ENCODE data around the gene YPEL2. TPM values are rescaled to one million over a fixed set of nuclear protein-coding genes. Genes with fewer than 3 reads are reported as not detected.

Gene YPEL2
- total and polyA plus RNA-seq, 2 donors (not counting 1 experiment from before 2014, with no cell fraction given): 4.8 to 7.8 TPM

- no peaks in the 10 kb centered on the region for H3K27me3 ChIP-seq (ENCODE audit: control insufficient read depth, insufficient read depth, low read length)
- H4K20me1 ChIP-seq (ENCODE audit: control insufficient read depth, extremely low read depth, insufficient read depth, low read length): no peaks in the 10 kb centered on the region
- peaks cover 4% of the 10 kb centered on the region for H3K4me1 ChIP-seq (ENCODE audit: control insufficient read depth, extremely low read depth, insufficient read depth, low read length)
- no peak overlapping the region for H3K4me3 ChIP-seq (replicated peaks in 1 of 4; ENCODE audit: control extremely low read depth in 1 of 4, insufficient read depth in 1 of 4, low read depth in 3 of 4, low read length in 4 of 4)
- no peak overlapping the region for H3K9ac ChIP-seq (ENCODE audit: insufficient read depth, low read length)
- H3K9me3 ChIP-seq (ENCODE audit: control insufficient read depth, insufficient read depth, low read depth, low read length): no peaks in the 10 kb centered on the region
- DNase-seq (ENCODE audit: low read depth in 2 of 2): no peak
- H2AFZ ChIP-seq (ENCODE audit: low read length): no peak overlapping the region
- H3K79me2 ChIP-seq (ENCODE audit: control insufficient read depth, insufficient read depth, low read length): no peaks in the 10 kb centered on the region
- no peak overlapping the region for H3K4me2 ChIP-seq (ENCODE audit: extremely low read depth, insufficient read depth, low read length)
- H3K36me3 ChIP-seq (ENCODE audit: control insufficient read depth, insufficient read depth, low read length): no peaks in the 10 kb centered on the region
- TF ChIP-seq CTCF (conservative IDR thresholded peaks at IDR 0.05 in 1 of 2, IDR thresholded peaks at IDR 0.05 in 1 of 2; ENCODE audit: low read depth in 1 of 2, low read length in 2 of 2): no peak
- no peak for TF ChIP-seq EZH2 (IDR thresholded peaks at IDR 0.05; ENCODE audit: low read length, missing control alignments)
- H3K27ac ChIP-seq (ENCODE audit: insufficient read depth, low read length): no peak overlapping the region
Observed at GRCh38 chr17:59437791-59438281, 106.4 kb downstream of the YPEL2 start.

GRCh38 chr17:59439262-59439661 lies 107.8 kb downstream of the YPEL2 start:
- H2AFZ ChIP-seq (ENCODE audit: low read length): no peak overlapping the region
- no peaks in the 10 kb centered on the region for H3K79me2 ChIP-seq (ENCODE audit: control insufficient read depth, insufficient read depth, low read length)
- H3K36me3 ChIP-seq (ENCODE audit: control insufficient read depth, insufficient read depth, low read length): no peaks in the 10 kb centered on the region
- no peak overlapping the region for H3K9ac ChIP-seq (ENCODE audit: insufficient read depth, low read length)
- no peak for TF ChIP-seq CTCF (conservative IDR thresholded peaks at IDR 0.05 in 1 of 2, IDR thresholded peaks at IDR 0.05 in 1 of 2; ENCODE audit: low read depth in 1 of 2, low read length in 2 of 2)
- no peak for TF ChIP-seq EZH2 (IDR thresholded peaks at IDR 0.05; ENCODE audit: low read length, missing control alignments)
- H3K4me3 ChIP-seq (replicated peaks in 1 of 4; ENCODE audit: control extremely low read depth in 1 of 4, insufficient read depth in 1 of 4, low read depth in 3 of 4, low read length in 4 of 4): no peak overlapping the region
- DNase-seq (ENCODE audit: low read depth in 2 of 2): no peak
- no peaks in the 10 kb centered on the region for H3K27me3 ChIP-seq (ENCODE audit: control insufficient read depth, insufficient read depth, low read length)
- no peaks in the 10 kb centered on the region for H4K20me1 ChIP-seq (ENCODE audit: control insufficient read depth, extremely low read depth, insufficient read depth, low read length)
- no peak overlapping the region for H3K27ac ChIP-seq (ENCODE audit: insufficient read depth, low read length)
- H3K9me3 ChIP-seq (ENCODE audit: control insufficient read depth, insufficient read depth, low read depth, low read length): no peaks in the 10 kb centered on the region
- H3K4me1 ChIP-seq (ENCODE audit: control insufficient read depth, extremely low read depth, insufficient read depth, low read length): peaks cover 4% of the 10 kb centered on the region
- H3K4me2 ChIP-seq (ENCODE audit: extremely low read depth, insufficient read depth, low read length): no peak overlapping the region

GRCh38 chr17:59439741-59440211 lies 108.3 kb downstream of the YPEL2 start:
- no peak for DNase-seq (ENCODE audit: low read depth in 2 of 2)
- Histone ChIP-seq H3K4me2 (ENCODE audit: extremely low read depth, insufficient read depth, low read length) (no peak overlapping the region), H3K9me3 (ENCODE audit: control insufficient read depth, insufficient read depth, low read depth, low read length) (no peaks in the 10 kb centered on the region), H2AFZ (ENCODE audit: low read length) (no peak overlapping the region), H3K79me2 (ENCODE audit: control insufficient read depth, insufficient read depth, low read length) (no peaks in the 10 kb centered on the region), H4K20me1 (ENCODE audit: control insufficient read depth, extremely low read depth, insufficient read depth, low read length) (no peaks in the 10 kb centered on the region), H3K27ac (ENCODE audit: insufficient read depth, low read length) (no peak overlapping the region), H3K9ac (ENCODE audit: insufficient read depth, low read length) (no peak overlapping the region), H3K4me3 (replicated peaks in 1 of 4; ENCODE audit: control extremely low read depth in 1 of 4, insufficient read depth in 1 of 4, low read depth in 3 of 4, low read length in 4 of 4) (no peak overlapping the region), H3K36me3 (ENCODE audit: control insufficient read depth, insufficient read depth, low read length) (no peaks in the 10 kb centered on the region), H3K4me1 (ENCODE audit: control insufficient read depth, extremely low read depth, insufficient read depth, low read length) (peaks cover 4% of the 10 kb centered on the region), H3K27me3 (ENCODE audit: control insufficient read depth, insufficient read depth, low read length) (no peaks in the 10 kb centered on the region)
- TF ChIP-seq EZH2 (IDR thresholded peaks at IDR 0.05; ENCODE audit: low read length, missing control alignments): no peak
- TF ChIP-seq CTCF (conservative IDR thresholded peaks at IDR 0.05 in 1 of 2, IDR thresholded peaks at IDR 0.05 in 1 of 2; ENCODE audit: low read depth in 1 of 2, low read length in 2 of 2): no peak
